Measurements from ENCODE around the gene SCN9A.

- no peak for TF ChIP-seq CTCF (IDR thresholded peaks at IDR 0.05)
- no peak for TF ChIP-seq POLR2A (IDR thresholded peaks at IDR 0.05)
- no peak for TF ChIP-seq POLR2AphosphoS5 (IDR thresholded peaks at IDR 0.05)
These were observed 24.4 kb downstream of the SCN9A start for GRCh38 chr2:166351319-166351718.
